C4-2B (cell line): ENCODE results near the gene MYBPHL.

Source experiments
- H3K27ac ChIP-seq: fragments of 450-650 bp; 2 replicates; pipeline ENCODE4 v1.5.1; 2017
- ZFX ChIP-seq: fragments of 450-650 bp; IDR thresholded peaks from 2 replicates; pipeline ENCODE4 v1.6.1; 2017
- TF ChIP-seq, protein P1 (sequence below): fragments of 450-650 bp; conservative IDR thresholded peaks from 2 replicates; pipeline ENCODE4 v1.5.1; 2017; ENCODE audit warnings: mild to moderate bottlenecking

Gene MYBPHL

DNA sequence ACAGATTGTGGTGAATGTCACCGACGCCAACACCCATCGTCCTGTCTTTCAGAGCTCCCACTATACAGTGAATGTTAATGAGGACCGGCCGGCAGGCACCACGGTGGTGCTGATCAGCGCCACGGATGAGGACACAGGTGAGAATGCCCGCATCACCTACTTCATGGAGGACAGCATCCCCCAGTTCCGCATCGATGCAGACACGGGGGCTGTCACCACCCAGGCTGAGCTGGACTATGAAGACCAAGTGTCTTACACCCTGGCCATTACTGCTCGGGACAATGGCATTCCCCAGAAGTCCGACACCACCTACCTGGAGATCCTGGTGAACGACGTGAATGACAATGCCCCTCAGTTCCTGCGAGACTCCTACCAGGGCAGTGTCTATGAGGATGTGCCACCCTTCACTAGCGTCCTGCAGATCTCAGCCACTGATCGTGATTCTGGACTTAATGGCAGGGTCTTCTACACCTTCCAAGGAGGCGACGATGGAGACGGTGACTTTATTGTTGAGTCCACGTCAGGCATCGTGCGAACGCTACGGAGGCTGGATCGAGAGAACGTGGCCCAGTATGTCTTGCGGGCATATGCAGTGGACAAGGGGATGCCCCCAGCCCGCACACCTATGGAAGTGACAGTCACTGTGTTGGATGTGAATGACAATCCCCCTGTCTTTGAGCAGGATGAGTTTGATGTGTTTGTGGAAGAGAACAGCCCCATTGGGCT is 54.5 kb downstream of the MYBPHL start:
- TF ChIP-seq, protein P1, sequence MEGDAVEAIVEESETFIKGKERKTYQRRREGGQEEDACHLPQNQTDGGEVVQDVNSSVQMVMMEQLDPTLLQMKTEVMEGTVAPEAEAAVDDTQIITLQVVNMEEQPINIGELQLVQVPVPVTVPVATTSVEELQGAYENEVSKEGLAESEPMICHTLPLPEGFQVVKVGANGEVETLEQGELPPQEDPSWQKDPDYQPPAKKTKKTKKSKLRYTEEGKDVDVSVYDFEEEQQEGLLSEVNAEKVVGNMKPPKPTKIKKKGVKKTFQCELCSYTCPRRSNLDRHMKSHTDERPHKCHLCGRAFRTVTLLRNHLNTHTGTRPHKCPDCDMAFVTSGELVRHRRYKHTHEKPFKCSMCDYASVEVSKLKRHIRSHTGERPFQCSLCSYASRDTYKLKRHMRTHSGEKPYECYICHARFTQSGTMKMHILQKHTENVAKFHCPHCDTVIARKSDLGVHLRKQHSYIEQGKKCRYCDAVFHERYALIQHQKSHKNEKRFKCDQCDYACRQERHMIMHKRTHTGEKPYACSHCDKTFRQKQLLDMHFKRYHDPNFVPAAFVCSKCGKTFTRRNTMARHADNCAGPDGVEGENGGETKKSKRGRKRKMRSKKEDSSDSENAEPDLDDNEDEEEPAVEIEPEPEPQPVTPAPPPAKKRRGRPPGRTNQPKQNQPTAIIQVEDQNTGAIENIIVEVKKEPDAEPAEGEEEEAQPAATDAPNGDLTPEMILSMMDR: no peak
- no peak for TF ChIP-seq ZFX
- no peak overlapping the region for H3K27ac ChIP-seq

DNA sequence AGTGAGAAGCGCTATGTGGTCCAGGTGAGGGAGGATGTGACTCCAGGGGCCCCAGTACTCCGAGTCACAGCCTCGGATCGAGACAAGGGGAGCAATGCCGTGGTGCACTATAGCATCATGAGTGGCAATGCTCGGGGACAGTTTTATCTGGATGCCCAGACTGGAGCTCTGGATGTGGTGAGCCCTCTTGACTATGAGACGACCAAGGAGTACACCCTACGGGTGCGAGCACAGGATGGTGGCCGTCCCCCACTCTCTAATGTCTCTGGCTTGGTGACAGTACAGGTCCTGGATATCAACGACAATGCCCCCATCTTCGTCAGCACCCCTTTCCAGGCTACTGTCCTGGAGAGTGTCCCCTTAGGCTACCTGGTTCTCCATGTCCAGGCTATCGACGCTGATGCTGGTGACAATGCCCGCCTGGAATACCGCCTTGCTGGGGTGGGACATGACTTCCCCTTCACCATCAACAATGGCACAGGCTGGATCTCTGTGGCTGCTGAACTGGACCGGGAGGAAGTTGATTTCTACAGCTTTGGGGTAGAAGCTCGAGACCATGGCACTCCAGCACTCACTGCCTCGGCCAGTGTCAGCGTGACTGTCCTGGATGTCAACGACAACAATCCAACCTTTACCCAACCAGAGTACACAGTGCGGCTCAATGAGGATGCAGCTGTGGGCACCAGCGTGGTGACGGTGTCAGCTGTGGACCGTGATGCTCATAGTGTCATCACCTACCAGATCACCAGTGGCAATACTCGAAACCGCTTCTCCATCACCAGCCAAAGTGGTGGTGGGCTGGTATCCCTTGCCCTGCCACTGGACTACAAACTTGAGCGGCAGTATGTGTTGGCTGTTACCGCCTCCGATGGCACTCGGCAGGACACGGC is 55.3 kb downstream of the MYBPHL start:
- H3K27ac ChIP-seq: no peak overlapping the region
- TF ChIP-seq ZFX: no peak
- TF ChIP-seq, protein P1: no peak

GRCh38 chr1:109250454-109251276 is 56.1 kb downstream of the MYBPHL start:
- no peak for TF ChIP-seq ZFX
- TF ChIP-seq, protein P1: no peak
- peak overlapping the region; percentile 57; the same call in 1 of the 2 replicates for H3K27ac ChIP-seq

GRCh38 chr1:109249654-109250401 is 57.0 kb downstream of the MYBPHL start:
- H3K27ac ChIP-seq: peak overlapping the region; percentile 57
- TF ChIP-seq, protein P1: no peak
- peak; percentile 75; the same call in 1 of the 2 replicates for TF ChIP-seq ZFX

DNA sequence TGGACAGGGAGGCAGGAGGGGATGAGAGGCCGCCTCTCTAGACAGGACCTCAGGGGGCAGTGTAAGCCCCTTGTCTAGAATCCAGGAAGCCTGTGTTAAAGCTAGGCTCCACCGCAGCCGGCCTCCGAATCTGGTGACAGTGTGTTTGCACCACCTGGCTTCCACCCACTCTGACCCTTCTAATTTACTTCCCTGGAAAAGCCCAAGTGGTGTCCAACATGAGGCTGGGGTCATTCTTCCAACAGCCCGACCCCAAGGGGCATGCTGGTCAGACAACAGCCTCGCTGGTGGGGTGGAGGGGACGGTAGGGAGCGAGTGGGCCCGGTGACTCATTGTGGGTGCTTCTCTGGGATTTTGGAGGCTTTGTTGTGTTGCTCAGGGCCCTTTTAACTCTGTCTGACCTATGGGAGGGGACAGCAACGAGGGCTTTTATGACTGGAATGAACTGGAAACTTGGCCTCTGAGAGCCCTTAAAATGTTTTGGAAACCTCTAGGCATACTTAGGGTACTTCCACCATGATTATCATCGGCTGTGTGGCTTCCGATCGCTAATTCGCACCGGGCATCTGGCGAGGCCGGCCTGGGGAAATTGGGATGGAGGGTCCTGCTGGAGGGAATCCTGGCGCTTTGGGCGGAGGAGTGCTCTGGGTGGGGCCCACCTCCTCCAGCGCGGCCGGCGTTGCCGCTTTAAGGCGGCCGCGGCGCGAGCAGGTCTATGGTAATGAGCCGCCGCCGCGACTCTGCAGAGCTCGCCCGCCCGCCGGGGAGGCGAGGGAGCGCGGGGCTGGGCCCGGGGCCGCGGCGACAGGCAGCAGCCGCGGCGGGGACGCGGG is 57.8 kb downstream of the MYBPHL start, which contains the start of gene CELSR2:
Gene CELSR2, plus strand, starts transcription at position 743 of the 833 bp plus-strand sequence. CDS start 541 bp downstream, outside the sequence.
- H3K27ac ChIP-seq: peak within 1 kb of the TSS; percentile 57

More for the DNA sequence above, 57.8 kb downstream of the MYBPHL start, which contains the start of gene CELSR2:
- TF ChIP-seq, protein P1: no peak
- no peak for TF ChIP-seq ZFX
